ENCODE measurements around the gene FKBP1C. TPM values are rescaled to one million over a fixed set of nuclear protein-coding genes. Genes with fewer than 3 reads are reported as not detected.

Gene FKBP1C
- total RNA-seq, 4 donors from 2014 or later = 0.27 to 0.50 TPM; not detected in 2

DNA sequence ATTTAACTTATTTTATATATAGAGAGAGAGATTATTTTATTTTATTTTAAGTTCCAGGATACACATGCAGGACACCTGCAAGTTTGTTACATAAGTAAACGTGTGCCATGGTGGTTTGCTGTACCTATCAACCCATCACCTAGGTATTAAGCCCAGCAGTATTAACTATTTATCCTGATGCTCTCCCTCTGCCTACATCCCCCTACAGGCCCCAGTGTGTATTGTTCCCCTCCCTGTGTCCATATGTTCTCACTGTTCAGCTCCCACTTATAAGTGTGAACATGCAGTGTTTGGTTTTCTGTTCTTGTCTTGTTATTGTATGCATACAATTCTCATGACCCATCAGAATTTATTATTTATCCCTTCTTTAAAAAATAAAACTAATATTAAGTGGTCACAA is 34.6 kb downstream of the FKBP1C start:
- H3K9me3 ChIP-seq = no peaks in the 10 kb centered on the region
- no peaks in the 10 kb centered on the region for H3K27me3 ChIP-seq
- no peak overlapping the region for H3K4me3 ChIP-seq
- H3K27ac ChIP-seq = no peak overlapping the region
- no peak for ATAC-seq
- WGBS, 2 donors (ENCODE audit: low coverage in 1 of 2) = 62 to 92% methylated on average over 1 of the region's 1 CpG
- TF ChIP-seq POLR2A (IDR thresholded peaks at IDR 0.05) = no peak
- TF ChIP-seq EP300 (IDR thresholded peaks at IDR 0.05) = no peak
- TF ChIP-seq POLR2AphosphoS5 (IDR thresholded peaks at IDR 0.05) = no peak
- TF ChIP-seq, protein P1, sequence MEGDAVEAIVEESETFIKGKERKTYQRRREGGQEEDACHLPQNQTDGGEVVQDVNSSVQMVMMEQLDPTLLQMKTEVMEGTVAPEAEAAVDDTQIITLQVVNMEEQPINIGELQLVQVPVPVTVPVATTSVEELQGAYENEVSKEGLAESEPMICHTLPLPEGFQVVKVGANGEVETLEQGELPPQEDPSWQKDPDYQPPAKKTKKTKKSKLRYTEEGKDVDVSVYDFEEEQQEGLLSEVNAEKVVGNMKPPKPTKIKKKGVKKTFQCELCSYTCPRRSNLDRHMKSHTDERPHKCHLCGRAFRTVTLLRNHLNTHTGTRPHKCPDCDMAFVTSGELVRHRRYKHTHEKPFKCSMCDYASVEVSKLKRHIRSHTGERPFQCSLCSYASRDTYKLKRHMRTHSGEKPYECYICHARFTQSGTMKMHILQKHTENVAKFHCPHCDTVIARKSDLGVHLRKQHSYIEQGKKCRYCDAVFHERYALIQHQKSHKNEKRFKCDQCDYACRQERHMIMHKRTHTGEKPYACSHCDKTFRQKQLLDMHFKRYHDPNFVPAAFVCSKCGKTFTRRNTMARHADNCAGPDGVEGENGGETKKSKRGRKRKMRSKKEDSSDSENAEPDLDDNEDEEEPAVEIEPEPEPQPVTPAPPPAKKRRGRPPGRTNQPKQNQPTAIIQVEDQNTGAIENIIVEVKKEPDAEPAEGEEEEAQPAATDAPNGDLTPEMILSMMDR (IDR thresholded peaks at IDR 0.05) = no peak
- no peaks in the 10 kb centered on the region for H3K4me1 ChIP-seq
- no peaks in the 10 kb centered on the region for H3K36me3 ChIP-seq

DNA sequence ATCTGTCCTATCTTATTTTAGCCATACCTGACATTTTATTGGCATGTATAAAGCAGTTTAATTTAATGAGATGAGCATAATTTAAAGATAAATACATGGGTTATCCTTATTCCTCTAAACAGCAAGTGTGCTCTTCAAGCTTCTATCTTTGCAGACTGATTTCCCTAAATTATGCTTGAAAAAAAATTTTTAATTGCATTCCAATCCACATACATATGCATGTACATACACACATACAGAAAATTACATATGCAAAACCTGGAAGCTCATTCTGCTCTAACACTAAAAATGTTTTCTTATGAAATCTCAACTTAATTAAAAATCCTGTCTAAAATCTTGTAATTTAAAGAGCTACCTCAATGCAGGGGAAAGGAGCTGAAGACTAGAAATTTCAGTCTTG is 35.3 kb downstream of the FKBP1C start:
- no peak overlapping the region for H3K27ac ChIP-seq
- no peaks in the 10 kb centered on the region for H3K27me3 ChIP-seq
- H3K9me3 ChIP-seq = no peaks in the 10 kb centered on the region
- no peak overlapping the region for H3K4me3 ChIP-seq
- no peaks in the 10 kb centered on the region for H3K4me1 ChIP-seq
- H3K36me3 ChIP-seq = no peaks in the 10 kb centered on the region
- TF ChIP-seq POLR2A (IDR thresholded peaks at IDR 0.05) (no peak), EP300 (IDR thresholded peaks at IDR 0.05) (no peak), POLR2AphosphoS5 (IDR thresholded peaks at IDR 0.05) (no peak)
- TF ChIP-seq, protein P1 (IDR thresholded peaks at IDR 0.05) = no peak
- no peak for ATAC-seq

DNA sequence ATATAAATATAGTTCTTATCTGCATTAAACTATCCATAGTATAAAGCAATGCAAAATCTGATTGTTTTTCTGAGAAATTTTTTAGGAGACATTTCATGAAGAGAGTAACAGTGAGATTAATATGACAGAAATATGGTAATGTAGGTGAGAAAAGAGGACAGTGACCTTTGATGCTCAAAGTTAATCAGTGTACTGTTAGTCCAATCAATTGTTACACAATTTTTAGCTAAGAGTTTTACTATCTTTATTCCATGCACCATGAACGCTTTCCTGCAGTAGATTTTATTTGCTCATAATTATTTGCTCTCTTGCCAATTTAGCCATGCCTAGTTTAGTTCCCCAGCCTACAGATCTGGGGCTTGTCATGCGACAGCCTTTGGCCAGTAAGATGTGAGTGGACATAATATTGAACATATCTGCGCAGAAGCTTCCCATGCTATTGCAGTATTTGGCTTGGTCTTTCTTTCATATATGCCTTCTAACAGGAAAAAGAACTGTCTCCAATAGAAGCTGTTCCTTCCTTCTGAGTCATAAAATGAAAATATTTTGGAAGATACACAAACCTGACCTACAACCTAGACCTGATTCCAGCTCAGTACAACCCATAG is 38.7 kb downstream of the FKBP1C start:
- 65 to 72% methylated on average over 2 to 3 of the region's 3 CpGs for WGBS, 2 donors (ENCODE audit: low coverage in 1 of 2)
- Histone ChIP-seq H3K4me3 (no peak overlapping the region), H3K36me3 (no peaks in the 10 kb centered on the region), H3K4me1 (no peaks in the 10 kb centered on the region), H3K27me3 (no peaks in the 10 kb centered on the region), H3K9me3 (no peaks in the 10 kb centered on the region), H3K27ac (no peak overlapping the region)
- TF ChIP-seq, protein P1 (IDR thresholded peaks at IDR 0.05) = no peak
- TF ChIP-seq POLR2A (IDR thresholded peaks at IDR 0.05) = no peak
- TF ChIP-seq EP300 (IDR thresholded peaks at IDR 0.05) = no peak
- no peak for TF ChIP-seq POLR2AphosphoS5 (IDR thresholded peaks at IDR 0.05)
- ATAC-seq = no peak

DNA sequence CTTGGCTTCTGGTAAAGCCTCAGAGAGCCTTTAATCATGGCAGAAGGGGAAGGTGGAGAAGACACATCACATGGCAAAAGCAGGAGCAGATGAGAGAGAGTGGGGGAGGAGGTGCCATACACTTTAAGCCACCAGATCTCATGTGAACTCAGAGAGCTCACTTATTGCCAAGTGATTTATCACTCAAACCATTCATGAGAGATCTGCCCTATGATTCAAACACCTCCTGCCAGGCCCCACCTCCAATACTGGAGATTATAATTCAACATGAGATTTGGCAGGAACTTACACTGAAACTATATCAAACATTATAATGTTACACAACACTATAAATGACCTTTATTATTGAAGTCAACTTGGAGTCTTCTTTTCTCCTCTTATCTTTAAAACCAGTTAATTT is 47.9 kb downstream of the FKBP1C start:
- Histone ChIP-seq H3K27ac (no peak overlapping the region), H3K4me3 (no peak overlapping the region), H3K4me1 (no peaks in the 10 kb centered on the region), H3K36me3 (no peaks in the 10 kb centered on the region), H3K27me3 (no peaks in the 10 kb centered on the region), H3K9me3 (no peaks in the 10 kb centered on the region)
- ATAC-seq = no peak
- TF ChIP-seq POLR2A (IDR thresholded peaks at IDR 0.05) (no peak), EP300 (IDR thresholded peaks at IDR 0.05) (no peak), POLR2AphosphoS5 (IDR thresholded peaks at IDR 0.05) (no peak)
- TF ChIP-seq, protein P1 (IDR thresholded peaks at IDR 0.05) = no peak

DNA sequence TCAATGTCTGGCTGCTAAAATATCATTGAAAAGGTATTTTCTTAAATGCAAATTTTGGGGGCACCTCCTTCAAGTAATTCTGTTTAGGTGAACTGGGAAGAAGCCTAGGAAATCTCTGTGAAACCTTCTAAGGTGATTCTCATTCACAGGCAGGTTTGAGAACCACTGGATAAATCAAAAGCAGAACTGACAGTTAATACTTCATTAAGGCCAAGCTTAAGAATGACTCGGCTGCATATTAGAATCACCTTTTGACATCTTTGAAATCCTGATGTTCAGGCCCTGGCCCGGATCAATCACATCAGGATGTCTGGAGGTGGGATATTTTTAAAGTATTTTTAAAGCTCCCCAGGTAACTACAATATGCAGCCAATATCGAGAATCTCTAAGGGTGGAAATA is 50.6 kb downstream of the FKBP1C start:
- no peaks in the 10 kb centered on the region for H3K4me1 ChIP-seq
- no peaks in the 10 kb centered on the region for H3K36me3 ChIP-seq
- 67 to 92% methylated on average over 3 of the region's 3 CpGs for WGBS, 2 donors (ENCODE audit: low coverage in 1 of 2)
- TF ChIP-seq POLR2A (IDR thresholded peaks at IDR 0.05) = no peak
- TF ChIP-seq POLR2AphosphoS5 (IDR thresholded peaks at IDR 0.05) = no peak
- TF ChIP-seq EP300 (IDR thresholded peaks at IDR 0.05) = no peak
- TF ChIP-seq, protein P1 (IDR thresholded peaks at IDR 0.05) = no peak
- no peak overlapping the region for H3K27ac ChIP-seq
- no peaks in the 10 kb centered on the region for H3K9me3 ChIP-seq
- no peak for ATAC-seq
- no peaks in the 10 kb centered on the region for H3K27me3 ChIP-seq
- H3K4me3 ChIP-seq = no peak overlapping the region
